HL-60 (cell line): ENCODE data around the gene PLEKHD1.

Experiments used
- GABPA ChIP-seq: IDR thresholded peaks from 2 replicates; pipeline ENCODE4 v1.6.1; 2012; ENCODE audit warnings: low read depth
- POLR2AphosphoS5 ChIP-seq: IDR thresholded peaks from 2 replicates; pipeline ENCODE4 v1.6.1; 2012; ENCODE audit warnings: low read depth
- REST ChIP-seq: IDR thresholded peaks from 2 replicates; pipeline ENCODE4 v1.6.1; 2012; ENCODE audit warnings: low read depth; ENCODE audit not compliant: insufficient replicate concordance
- SPI1 ChIP-seq: IDR thresholded peaks from 2 replicates; pipeline ENCODE4 v1.6.1; 2012; ENCODE audit warnings: low read depth, mild to moderate bottlenecking, borderline replicate concordance
- TF ChIP-seq, protein P1 (sequence below): IDR thresholded peaks from one replicate; pipeline ENCODE4 v1.5.1; 2011; ENCODE audit warnings: low read length, control low read depth, inconsistent platforms; ENCODE audit not compliant: insufficient read depth

- TF ChIP-seq, protein P1, sequence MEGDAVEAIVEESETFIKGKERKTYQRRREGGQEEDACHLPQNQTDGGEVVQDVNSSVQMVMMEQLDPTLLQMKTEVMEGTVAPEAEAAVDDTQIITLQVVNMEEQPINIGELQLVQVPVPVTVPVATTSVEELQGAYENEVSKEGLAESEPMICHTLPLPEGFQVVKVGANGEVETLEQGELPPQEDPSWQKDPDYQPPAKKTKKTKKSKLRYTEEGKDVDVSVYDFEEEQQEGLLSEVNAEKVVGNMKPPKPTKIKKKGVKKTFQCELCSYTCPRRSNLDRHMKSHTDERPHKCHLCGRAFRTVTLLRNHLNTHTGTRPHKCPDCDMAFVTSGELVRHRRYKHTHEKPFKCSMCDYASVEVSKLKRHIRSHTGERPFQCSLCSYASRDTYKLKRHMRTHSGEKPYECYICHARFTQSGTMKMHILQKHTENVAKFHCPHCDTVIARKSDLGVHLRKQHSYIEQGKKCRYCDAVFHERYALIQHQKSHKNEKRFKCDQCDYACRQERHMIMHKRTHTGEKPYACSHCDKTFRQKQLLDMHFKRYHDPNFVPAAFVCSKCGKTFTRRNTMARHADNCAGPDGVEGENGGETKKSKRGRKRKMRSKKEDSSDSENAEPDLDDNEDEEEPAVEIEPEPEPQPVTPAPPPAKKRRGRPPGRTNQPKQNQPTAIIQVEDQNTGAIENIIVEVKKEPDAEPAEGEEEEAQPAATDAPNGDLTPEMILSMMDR = no peak
- TF ChIP-seq POLR2AphosphoS5 = no peak
- TF ChIP-seq REST = no peak
- no peak for TF ChIP-seq GABPA
- TF ChIP-seq SPI1 = no peak
Measured at GRCh38 chr14:69553252-69553651, 68.7 kb downstream of the PLEKHD1 start.
